Measurements from ENCODE around the gene SMIM38.
"Not testable (repeated sequence)": the region's sequence is repeated elsewhere in the genome, so short reads cannot be mapped to it uniquely, and the experiment has no call there.

The SMIM38 gene

GRCh38 chr11:69122326-69122629 lies 33.5 kb upstream of the SMIM38 start:
- DNase-seq, result no peak

GRCh38 chr11:69122630-69123431 lies 32.9 kb upstream of the SMIM38 start:
- peak; percentile 77 for DNase-seq

- no peak for DNase-seq
These were observed 31.9 kb upstream of the SMIM38 start for GRCh38 chr11:69123593-69124545.

GRCh38 chr11:69125861-69126260 lies 29.9 kb upstream of the SMIM38 start:
- DNase-seq, result no peak

- DNase-seq, result no peak
These were observed 29.4 kb upstream of the SMIM38 start for GRCh38 chr11:69126286-69126685.

GRCh38 chr11:69127081-69127850 lies 28.5 kb upstream of the SMIM38 start:
- DNase-seq, result no peak

GRCh38 chr11:69127884-69128283 lies 27.9 kb upstream of the SMIM38 start:
- no peak for DNase-seq

- no peak for DNase-seq
These were observed 26.7 kb upstream of the SMIM38 start for GRCh38 chr11:69129053-69129452.

GRCh38 chr11:69129647-69130046 lies 26.1 kb upstream of the SMIM38 start:
- DNase-seq, result no peak

- DNase-seq, result no peak
These were observed 25.1 kb upstream of the SMIM38 start for GRCh38 chr11:69130654-69131053.

- no peak for DNase-seq
These were observed 24.6 kb upstream of the SMIM38 start for GRCh38 chr11:69131121-69131566.

GRCh38 chr11:69131644-69132300 lies 24.0 kb upstream of the SMIM38 start:
- peak; percentile 74 for DNase-seq

GRCh38 chr11:69132301-69132670 lies 23.4 kb upstream of the SMIM38 start:
- no peak for DNase-seq

- no peak for DNase-seq
These were observed 22.5 kb upstream of the SMIM38 start for GRCh38 chr11:69133251-69133650.

- DNase-seq, result not testable (repeated sequence)
These were observed 21.6 kb upstream of the SMIM38 start for GRCh38 chr11:69134182-69134581.

- no peak for DNase-seq
These were observed 20.8 kb upstream of the SMIM38 start for GRCh38 chr11:69134957-69135356.

GRCh38 chr11:69135420-69136363 lies 20.0 kb upstream of the SMIM38 start:
- no peak for DNase-seq

GRCh38 chr11:69136471-69136870 lies 19.3 kb upstream of the SMIM38 start:
- DNase-seq, result no peak

GRCh38 chr11:69137151-69137844 lies 18.4 kb upstream of the SMIM38 start:
- no peak for DNase-seq

- peak; percentile 57 for DNase-seq
These were observed 17.5 kb upstream of the SMIM38 start for GRCh38 chr11:69138265-69138664.

- DNase-seq, result not testable (repeated sequence)
These were observed 15.6 kb upstream of the SMIM38 start for GRCh38 chr11:69140161-69140560.

Measured in fibroblast of skin of scalp (primary cell).